IPS-20b (cell line): ENCODE results near the gene SP3.

ENCODE experiments used
- H3K27ac ChIP-seq: one replicate; pipeline ENCODE4 v1.5.1; 2013; ENCODE audit warnings: low read length
- H3K27me3 ChIP-seq: 2 replicates; pipeline ENCODE4 v1.6.1; 2013; ENCODE audit warnings: mild to moderate bottlenecking, low read length, inconsistent platforms; ENCODE audit not compliant: insufficient read depth
- H3K36me3 ChIP-seq: 2 replicates; pipeline ENCODE4 v1.6.1; 2013; ENCODE audit warnings: low read depth, mild to moderate bottlenecking, inconsistent platforms, low read length, moderate library complexity; ENCODE audit not compliant: insufficient read depth
- H3K4me1 ChIP-seq: 2 replicates; pipeline ENCODE4 v1.6.1; 2013; ENCODE audit warnings: mild to moderate bottlenecking, control low read depth, inconsistent platforms, low read length, moderate library complexity; ENCODE audit not compliant: insufficient read depth
- H3K4me3 ChIP-seq: 2 replicates; pipeline ENCODE4 v1.5.1; 2013; ENCODE audit warnings: mild to moderate bottlenecking, low read length, inconsistent platforms
- H3K9ac ChIP-seq: 2 replicates; pipeline ENCODE4 v1.6.1; 2013; ENCODE audit warnings: low read depth, mild to moderate bottlenecking, inconsistent platforms, low read length, moderate library complexity
- H3K9me3 ChIP-seq: 2 replicates; pipeline ENCODE4 v1.6.1; 2013; ENCODE audit warnings: mild to moderate bottlenecking, low read depth, low read length, inconsistent platforms; ENCODE audit not compliant: insufficient read depth

SP3 gene

DNA sequence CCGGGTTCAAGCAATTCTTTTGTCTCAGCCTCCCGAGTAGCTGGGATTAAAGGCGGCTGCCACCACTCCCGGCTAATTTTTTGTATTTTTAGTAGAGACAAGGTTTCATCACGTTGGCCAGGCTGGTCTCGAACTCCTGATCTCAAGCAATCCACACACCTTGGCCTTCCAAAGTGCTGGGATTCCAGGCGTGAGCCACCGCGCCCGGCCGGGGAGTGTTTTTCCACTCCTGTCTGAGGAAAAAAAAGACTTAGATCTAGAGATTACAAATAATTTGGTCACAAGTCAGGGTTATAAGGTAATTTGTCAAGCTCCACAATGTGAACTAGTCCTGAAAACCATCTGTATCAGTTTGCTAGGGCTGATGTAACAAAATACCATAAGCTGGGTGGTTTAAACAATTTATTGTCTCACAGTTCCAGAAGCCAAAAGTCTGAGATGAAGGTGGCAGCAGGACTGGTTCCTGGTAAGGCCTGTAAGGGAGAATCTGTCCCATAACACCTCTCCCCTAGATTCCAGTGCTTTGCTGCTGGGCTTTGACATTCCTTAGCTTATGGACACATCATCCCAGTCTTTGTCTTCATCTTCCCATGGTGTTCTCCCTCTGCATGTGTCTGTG, 40.7 kb upstream of the SP3 start:
- H3K9ac ChIP-seq: no peak overlapping the region
- H3K4me1 ChIP-seq: no peaks in the 10 kb centered on the region
- H3K27me3 ChIP-seq: no peaks in the 10 kb centered on the region
- no peak overlapping the region for H3K27ac ChIP-seq
- H3K4me3 ChIP-seq: no peak overlapping the region
- H3K9me3 ChIP-seq: no peaks in the 10 kb centered on the region
- H3K36me3 ChIP-seq: no peaks in the 10 kb centered on the region

DNA sequence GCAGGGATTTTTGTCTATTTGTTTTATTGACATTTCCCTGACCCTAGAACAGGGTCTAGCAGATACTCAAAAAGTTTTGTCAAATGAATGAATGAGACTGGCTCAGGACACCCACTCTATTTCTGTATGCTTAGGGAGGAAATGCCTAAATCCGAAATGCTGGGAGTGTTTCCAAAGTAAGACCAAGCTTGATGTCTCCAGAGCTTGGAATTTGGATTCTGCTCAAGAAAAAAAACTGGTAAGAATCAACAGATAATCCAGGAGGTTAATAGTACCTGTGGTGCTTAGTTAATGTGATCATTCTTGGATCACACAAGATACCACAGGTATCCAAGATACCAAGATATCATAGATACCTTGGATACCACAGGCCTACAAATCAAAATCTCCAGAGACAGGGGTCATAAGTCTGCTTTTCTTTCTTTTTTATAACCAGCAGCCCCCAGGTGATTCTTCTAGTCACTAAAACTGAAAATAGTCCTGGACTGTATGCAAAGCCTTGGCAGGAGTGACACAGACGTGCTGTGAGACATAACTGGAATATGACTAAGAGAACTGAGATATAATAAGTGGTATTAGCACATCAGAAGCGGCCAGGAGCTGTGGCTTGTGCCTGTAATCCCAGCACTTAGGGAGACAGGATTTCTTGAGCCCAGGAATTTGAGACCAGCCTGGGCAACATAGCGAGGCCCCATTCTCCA, 39.9 kb upstream of the SP3 start:
- H3K4me3 ChIP-seq: no peak overlapping the region
- H3K27me3 ChIP-seq: no peaks in the 10 kb centered on the region
- H3K36me3 ChIP-seq: no peaks in the 10 kb centered on the region
- no peaks in the 10 kb centered on the region for H3K9me3 ChIP-seq
- no peaks in the 10 kb centered on the region for H3K4me1 ChIP-seq
- H3K27ac ChIP-seq: no peak overlapping the region
- no peak overlapping the region for H3K9ac ChIP-seq

DNA sequence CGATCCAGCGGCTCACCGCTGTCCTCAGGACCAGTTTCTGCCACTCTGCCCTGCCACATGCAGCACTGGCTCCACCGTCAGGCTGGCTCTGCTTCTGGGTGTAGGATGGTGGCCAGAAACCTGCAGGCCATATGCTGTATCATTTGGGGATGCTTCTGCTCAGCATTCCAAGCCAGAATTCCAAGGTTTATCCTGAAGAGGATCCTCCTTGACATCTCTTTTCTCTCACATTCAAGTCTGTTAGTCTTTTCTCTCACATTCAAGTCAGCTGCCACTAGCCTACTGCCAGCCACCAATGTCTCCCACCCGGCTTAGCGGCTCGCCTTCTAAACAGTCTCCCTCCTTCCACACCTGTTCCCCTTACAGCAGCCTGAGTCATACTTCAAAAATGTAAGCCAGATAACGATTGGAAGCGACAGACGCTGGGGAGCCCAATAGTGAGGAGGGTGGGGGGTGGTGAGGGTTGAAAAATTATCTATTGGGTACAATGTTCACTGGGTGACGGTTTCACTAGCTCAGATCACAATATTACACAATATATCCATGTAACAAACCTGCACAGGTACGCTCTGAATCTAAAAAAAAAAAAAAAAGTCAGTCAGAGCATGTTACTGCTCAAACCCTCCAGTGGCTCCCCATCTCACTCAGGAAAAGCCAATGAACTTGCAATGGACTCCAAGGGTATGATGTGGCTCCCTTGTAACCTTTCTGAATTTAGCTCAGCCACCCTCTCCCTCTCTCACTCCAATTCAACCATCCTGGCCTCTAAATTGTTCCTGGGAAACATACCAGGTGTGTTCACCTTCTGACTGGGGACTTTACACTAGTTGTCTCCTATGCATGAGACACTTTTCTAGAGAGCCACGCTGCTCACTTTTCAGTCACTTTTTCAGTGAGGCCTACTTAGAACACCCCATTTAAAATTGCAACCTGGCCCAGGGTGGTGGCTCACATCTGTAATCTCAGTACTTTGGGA, 38.8 kb upstream of the SP3 start:
- Histone ChIP-seq H3K4me3 (no peak overlapping the region), H3K36me3 (no peaks in the 10 kb centered on the region), H3K27me3 (no peaks in the 10 kb centered on the region), H3K4me1 (no peaks in the 10 kb centered on the region), H3K27ac (no peak overlapping the region), H3K9ac (no peak overlapping the region), H3K9me3 (no peaks in the 10 kb centered on the region)

DNA sequence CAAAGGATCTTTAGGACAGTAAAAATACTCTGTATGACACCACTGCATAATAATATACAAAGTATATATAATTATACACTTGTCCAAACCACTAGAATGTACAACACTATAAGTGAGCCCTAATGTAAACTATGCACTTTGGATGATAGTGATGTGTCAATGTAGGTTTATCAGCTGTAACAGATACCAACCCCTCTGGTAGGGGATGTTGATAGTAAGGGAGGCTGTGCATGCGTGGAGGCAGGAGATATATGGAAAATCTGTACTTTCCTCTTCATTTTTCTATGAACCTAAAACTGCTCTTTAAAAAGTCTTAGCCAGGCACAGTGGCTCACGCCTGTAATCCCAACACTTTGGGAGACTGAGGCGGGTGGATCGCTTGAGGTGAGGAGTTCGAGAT, 37.5 kb upstream of the SP3 start:
- Histone ChIP-seq H3K4me3 (no peak overlapping the region), H3K9me3 (no peaks in the 10 kb centered on the region), H3K4me1 (no peaks in the 10 kb centered on the region), H3K9ac (no peak overlapping the region), H3K36me3 (no peaks in the 10 kb centered on the region), H3K27ac (no peak overlapping the region), H3K27me3 (no peaks in the 10 kb centered on the region)

DNA sequence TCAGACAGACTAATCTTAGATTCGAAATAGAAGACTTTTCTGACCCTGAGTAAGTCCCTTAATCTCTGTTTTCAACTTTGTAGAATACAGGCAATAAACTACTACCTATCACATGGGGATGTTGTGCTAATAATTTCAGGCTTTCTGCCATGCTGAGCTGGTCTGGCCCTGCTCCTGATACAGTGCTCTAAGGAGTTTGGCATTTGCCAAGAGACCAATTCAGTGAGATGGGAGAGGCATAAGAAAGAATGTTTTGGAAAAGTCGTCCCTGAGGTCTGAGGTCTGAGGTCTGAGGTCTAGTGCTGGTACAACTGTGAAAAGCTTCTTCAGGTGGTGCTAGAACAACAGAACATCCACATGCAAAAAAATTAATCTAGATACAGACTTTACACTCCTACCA, 35.9 kb upstream of the SP3 start:
- Histone ChIP-seq H3K36me3 (no peaks in the 10 kb centered on the region), H3K27me3 (no peaks in the 10 kb centered on the region), H3K4me3 (no peak overlapping the region), H3K9ac (no peak overlapping the region), H3K9me3 (no peaks in the 10 kb centered on the region), H3K27ac (no peak overlapping the region), H3K4me1 (no peaks in the 10 kb centered on the region)

DNA sequence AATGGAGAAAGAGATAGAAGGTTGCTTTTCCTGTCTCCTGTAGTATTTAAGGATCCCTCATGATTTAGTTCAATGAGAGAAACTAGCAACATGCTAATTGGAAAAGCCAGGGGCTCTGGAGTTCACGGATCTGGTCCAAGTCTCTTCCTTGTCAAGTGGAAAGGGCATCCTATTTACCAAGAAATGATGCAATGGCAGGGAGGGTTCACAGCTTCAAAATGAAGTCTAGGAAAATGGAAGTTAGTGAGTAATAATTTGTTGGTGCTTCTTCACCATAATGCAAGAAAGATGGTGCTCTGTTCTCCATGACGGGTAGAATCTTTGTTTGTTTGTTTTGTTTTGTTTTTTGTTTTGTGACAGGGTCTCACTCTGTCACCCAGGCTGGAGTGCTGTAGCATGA, 34.6 kb upstream of the SP3 start:
- H3K36me3 ChIP-seq: no peaks in the 10 kb centered on the region
- no peak overlapping the region for H3K4me3 ChIP-seq
- no peaks in the 10 kb centered on the region for H3K4me1 ChIP-seq
- no peak overlapping the region for H3K9ac ChIP-seq
- no peak overlapping the region for H3K27ac ChIP-seq
- no peaks in the 10 kb centered on the region for H3K9me3 ChIP-seq
- no peaks in the 10 kb centered on the region for H3K27me3 ChIP-seq

DNA sequence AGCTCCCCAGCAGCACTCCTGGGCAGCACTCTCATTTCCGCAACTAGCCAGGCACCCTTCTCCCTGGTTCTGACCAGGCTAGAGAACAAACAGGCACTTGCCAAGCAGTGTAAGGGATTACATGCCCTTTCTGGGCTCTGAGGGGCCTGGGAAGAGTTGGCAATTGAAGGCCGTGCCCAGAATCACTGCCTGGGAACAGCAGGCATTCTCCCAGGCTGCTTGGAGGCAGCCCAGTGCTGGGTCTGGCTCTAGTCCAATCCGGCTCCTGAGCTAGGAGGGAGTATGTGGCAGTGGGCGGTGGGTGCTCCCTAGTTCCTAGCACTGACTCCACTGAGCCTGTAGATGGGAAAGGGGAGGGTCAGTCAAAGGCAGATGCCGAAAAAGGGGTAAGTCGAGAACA, 34.1 kb upstream of the SP3 start:
- Histone ChIP-seq H3K27ac (no peak overlapping the region), H3K27me3 (no peaks in the 10 kb centered on the region), H3K4me3 (no peak overlapping the region), H3K9me3 (no peaks in the 10 kb centered on the region), H3K36me3 (no peaks in the 10 kb centered on the region), H3K9ac (no peak overlapping the region), H3K4me1 (no peaks in the 10 kb centered on the region)

DNA sequence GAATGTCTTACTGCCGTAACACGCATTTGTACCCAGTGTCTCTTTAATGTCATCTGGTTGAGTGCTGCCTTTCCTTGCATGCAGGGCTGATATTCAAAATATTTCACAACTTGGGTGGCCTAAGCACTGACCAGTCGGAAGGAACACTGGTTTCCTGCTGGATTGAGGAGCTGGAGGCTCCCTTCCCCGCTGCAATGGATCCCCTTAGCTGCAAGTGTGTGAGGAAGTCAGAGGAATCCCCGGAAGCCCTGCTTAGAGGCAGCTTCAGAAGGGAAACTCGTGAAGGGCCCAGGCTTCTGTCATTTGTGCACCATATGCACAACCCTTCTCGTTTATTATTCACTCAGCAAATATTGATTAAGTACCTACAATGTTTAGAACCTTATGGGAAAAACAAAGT, 33.2 kb upstream of the SP3 start:
- Histone ChIP-seq H3K27me3 (no peaks in the 10 kb centered on the region), H3K27ac (no peak overlapping the region), H3K4me3 (no peak overlapping the region), H3K36me3 (no peaks in the 10 kb centered on the region), H3K9ac (no peak overlapping the region; the same call in 1 of the 2 replicates), H3K4me1 (no peaks in the 10 kb centered on the region), H3K9me3 (no peaks in the 10 kb centered on the region)

DNA sequence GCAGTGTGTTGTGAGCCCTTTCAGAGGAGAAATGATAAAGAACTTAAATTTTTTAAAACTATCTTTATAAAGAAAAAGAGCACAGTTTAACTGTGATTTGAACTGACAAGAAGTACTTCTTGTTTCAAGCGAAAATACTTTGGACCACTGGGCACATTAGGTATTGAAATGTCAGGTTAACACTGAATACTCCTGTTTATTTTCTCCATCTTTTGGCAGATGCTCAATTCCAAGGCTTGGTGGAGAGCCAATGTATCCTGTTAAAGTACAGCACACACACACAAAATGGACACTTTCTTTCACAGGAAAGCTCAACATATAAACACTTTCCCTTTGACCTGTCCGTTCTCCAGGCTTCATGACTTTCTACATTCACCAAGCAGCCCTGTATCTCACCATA, 32.6 kb upstream of the SP3 start:
- no peaks in the 10 kb centered on the region for H3K36me3 ChIP-seq
- no peaks in the 10 kb centered on the region for H3K9me3 ChIP-seq
- H3K27me3 ChIP-seq: no peaks in the 10 kb centered on the region
- no peak overlapping the region for H3K27ac ChIP-seq
- no peak overlapping the region for H3K4me3 ChIP-seq
- H3K9ac ChIP-seq: no peak overlapping the region
- H3K4me1 ChIP-seq: no peaks in the 10 kb centered on the region

DNA sequence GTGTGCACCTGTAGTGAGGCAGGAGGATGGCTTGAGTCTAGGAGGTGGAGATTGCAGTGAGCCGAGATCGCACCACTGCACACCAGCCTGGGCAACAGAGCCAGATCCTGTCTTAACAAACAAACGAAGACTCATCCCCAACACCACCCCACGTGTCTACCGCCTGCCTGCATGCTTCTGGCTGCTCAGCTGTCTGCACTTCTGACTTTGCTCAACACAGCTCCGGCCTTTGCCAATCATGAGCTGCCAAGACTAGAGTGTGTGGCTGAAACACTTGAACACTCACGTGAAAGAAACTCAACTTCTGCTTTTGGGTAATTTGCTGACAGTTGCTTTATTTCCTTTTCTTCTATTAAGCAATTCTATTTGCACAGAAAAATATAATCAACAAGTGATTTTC, 32.1 kb upstream of the SP3 start:
- Histone ChIP-seq H3K9me3 (no peaks in the 10 kb centered on the region), H3K27ac (no peak overlapping the region)

DNA sequence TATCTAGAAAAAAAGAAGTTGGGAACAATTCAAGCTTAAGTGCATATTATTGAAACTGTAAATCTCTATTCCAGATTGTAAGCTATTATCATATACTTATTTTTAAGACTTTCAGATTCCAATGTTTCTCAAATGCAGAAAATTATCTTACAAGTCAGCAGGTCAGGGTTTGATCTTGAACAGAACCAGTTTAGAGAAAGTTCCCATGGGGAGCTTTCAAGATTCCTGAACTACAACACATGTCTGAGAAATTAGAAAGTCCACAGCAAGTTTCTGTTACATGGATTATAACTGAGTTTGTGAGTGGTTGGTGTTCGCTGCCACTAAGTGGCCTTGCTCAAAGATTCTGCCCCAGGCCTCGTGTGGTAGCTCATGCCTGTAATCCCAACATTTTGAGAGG, 31.6 kb upstream of the SP3 start:
- Histone ChIP-seq H3K9me3 (no peaks in the 10 kb centered on the region), H3K36me3 (no peaks in the 10 kb centered on the region), H3K27me3 (no peaks in the 10 kb centered on the region), H3K9ac (no peak overlapping the region), H3K27ac (no peak overlapping the region), H3K4me1 (no peaks in the 10 kb centered on the region), H3K4me3 (no peak overlapping the region)

More for the DNA sequence above, 32.1 kb upstream of the SP3 start:
- H3K36me3 ChIP-seq: no peaks in the 10 kb centered on the region
- H3K27me3 ChIP-seq: no peaks in the 10 kb centered on the region
- no peak overlapping the region for H3K9ac ChIP-seq
- H3K4me3 ChIP-seq: no peak overlapping the region
- no peaks in the 10 kb centered on the region for H3K4me1 ChIP-seq

DNA sequence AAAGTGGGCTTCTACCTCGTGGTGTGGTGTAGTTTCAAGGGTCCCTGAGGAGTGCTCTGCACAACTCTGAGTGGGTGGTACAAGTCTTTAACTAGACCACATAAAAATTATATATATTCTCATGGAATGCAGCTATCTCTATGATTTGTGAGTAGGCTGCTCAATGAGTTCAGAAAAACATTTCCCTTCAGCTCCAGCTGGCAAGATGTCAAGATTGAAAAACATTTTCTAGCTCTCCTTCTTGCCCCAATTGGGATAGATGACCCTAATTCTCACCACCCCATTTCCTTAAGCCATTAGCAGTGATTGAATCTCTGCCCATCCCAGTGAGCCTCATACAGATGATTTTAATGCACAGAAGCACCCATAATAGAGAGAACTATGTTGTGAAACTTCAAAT, 28.3 kb upstream of the SP3 start:
- Histone ChIP-seq H3K36me3 (no peaks in the 10 kb centered on the region), H3K27me3 (no peaks in the 10 kb centered on the region), H3K9ac (no peak overlapping the region), H3K4me1 (no peaks in the 10 kb centered on the region), H3K27ac (no peak overlapping the region), H3K9me3 (no peaks in the 10 kb centered on the region), H3K4me3 (no peak overlapping the region)
